Medulla oblongata (tissue), 1 donor: ENCODE measurements around the gene CAMK2G.
"Not testable (repeated sequence)": the region's sequence is repeated elsewhere in the genome, so short reads cannot be mapped to it uniquely, and the experiment has no call there.

Experiments used
- DNase-seq: peaks from one replicate; pipeline ENCODE4 v3.0.0-alpha.2; 2015; ENCODE audit errors: extremely low spot score

Gene CAMK2G

GRCh38 chr10:73840056-73840402, 34.3 kb downstream of the CAMK2G start:
- no peak for DNase-seq

- peak; percentile 29 for DNase-seq
These were observed 34.9 kb downstream of the CAMK2G start for GRCh38 chr10:73839276-73839966.

GRCh38 chr10:73838827-73839226, 35.5 kb downstream of the CAMK2G start:
- DNase-seq: no peak

- DNase-seq: no peak
These were observed 36.3 kb downstream of the CAMK2G start for GRCh38 chr10:73838008-73838567.

GRCh38 chr10:73837072-73837471, 37.3 kb downstream of the CAMK2G start:
- DNase-seq: no peak

GRCh38 chr10:73836427-73836980, 37.9 kb downstream of the CAMK2G start:
- DNase-seq: no peak

- DNase-seq: not testable (repeated sequence)
These were observed 45.3 kb downstream of the CAMK2G start for GRCh38 chr10:73829090-73829489.

GRCh38 chr10:73828161-73828560, 46.2 kb downstream of the CAMK2G start:
- DNase-seq: no peak

GRCh38 chr10:73827346-73828089, 46.8 kb downstream of the CAMK2G start:
- no peak for DNase-seq

- DNase-seq: no peak
These were observed 50.1 kb downstream of the CAMK2G start for GRCh38 chr10:73824146-73824725.

- DNase-seq: no peak
These were observed 51.0 kb downstream of the CAMK2G start for GRCh38 chr10:73823391-73823790.

- DNase-seq: no peak
These were observed 54.8 kb downstream of the CAMK2G start for GRCh38 chr10:73819513-73820093.

- no peak for DNase-seq
These were observed 55.3 kb downstream of the CAMK2G start for GRCh38 chr10:73819081-73819480.

GRCh38 chr10:73818402-73818801, 56.0 kb downstream of the CAMK2G start:
- no peak for DNase-seq

- DNase-seq: no peak
These were observed 56.5 kb downstream of the CAMK2G start for GRCh38 chr10:73817826-73818225.

- peak; percentile 26 for DNase-seq
These were observed 57.2 kb downstream of the CAMK2G start for GRCh38 chr10:73816917-73817729.

- DNase-seq: no peak
These were observed 58.7 kb downstream of the CAMK2G start for GRCh38 chr10:73815719-73816030.

GRCh38 chr10:73814896-73815718, 59.2 kb downstream of the CAMK2G start:
- no peak for DNase-seq

GRCh38 chr10:73814276-73814895, 60.0 kb downstream of the CAMK2G start:
- no peak for DNase-seq

GRCh38 chr10:73813333-73813732, 61.0 kb downstream of the CAMK2G start:
- DNase-seq: no peak
